Pancreas (tissue), 10 donors: ENCODE data around the gene THRA. TPM values are rescaled to one million over a fixed set of nuclear protein-coding genes. Genes with fewer than 3 reads are reported as not detected.

Source experiments
- ATAC-seq, 4 donors: fragments of 200-7000 bp; cut with Tn5 transposase; one replicate each; pipeline versions ENCODE4 v1.8.0 to v1.9.1; 2020; ENCODE audit warnings: mild to moderate bottlenecking in 4 of 4, moderate library complexity in 4 of 4
- DNase-seq, 6 donors: peaks; one replicate each; pipeline ENCODE4 v3.0.0-alpha.2; 2020
- FAIRE-seq: peaks from 2 replicates; lab custom pipeline; 2012; peaks lifted over from hg19 to GRCh38; lab: Jason Lieb, UNC
- H3K27ac ChIP-seq, 4 donors: fragments of 200-600 bp; sonication (generic); 1 replicate in 3 of 4; 2 replicates in 1 of 4; pipeline versions ENCODE4 v1.5.0 to v1.8.0; 2020
- H3K27me3 ChIP-seq, 4 donors: fragments of 200-600 bp; one replicate each; pipeline ENCODE4 v1.8.0; 2021
- H3K36me3 ChIP-seq, 3 donors: fragments of 200-600 bp; sonication (generic) in 1 of 3; one replicate each; pipeline versions ENCODE4 v1.5.0 to v1.8.0; 2020 to 2021
- H3K4me1 ChIP-seq, 3 donors: fragments of 200-600 bp; one replicate each; pipeline ENCODE4 v1.8.0; 2021
- H3K4me3 ChIP-seq, 4 donors: fragments of 200-600 bp; sonication (generic) in 2 of 4; one replicate each; pipeline versions ENCODE4 v1.5.0 to v1.8.0; 2020 to 2021
- H3K9me3 ChIP-seq, 4 donors: fragments of 200-600 bp; one replicate each; pipeline ENCODE4 v1.8.0; 2021
- WGBS, 2 donors: extraction: QIAGEN DNeasy Blood & Tissue Kit; methylation state at CpG; one replicate each; pipeline ENCODE4 v1.1.7; 2013; 5-methylcytosine and 5-hydroxymethylcytosine counted together
- intact Hi-C, 3 donors: fragments of 100-400 bp; cut with DNase I; formaldehyde crosslinking; loops; one replicate each; pipeline versions ENCODE4 v1.11.1 to v1.14.2; 2022
- polyA plus RNA-seq, 2 donors: library from polyadenylated mRNA; stranded (reverse); fragments of 200-250 nt; gene quantifications; one replicate each; pipeline ENCODE4 v1.2.3, GENCODE V29; 2013
- total RNA-seq, 6 donors: library from RNA; stranded (reverse); fragmentation: NEBNext Ultra II Directional in 4 of 6; extraction: Animal tissue kit (Norgen Biotek cat#: 25700) in 4 of 6; gene quantifications; one replicate each; pipeline versions ENCODE4 v1.2.1 to v1.2.4, GENCODE V29; 2021 to 2023
- TF ChIP-seq, protein P1 (sequence below), 4 donors: fragments of 200-600 bp; sonication (generic) in 3 of 4; IDR thresholded peaks; one replicate each; pipeline versions ENCODE4 v1.5.0 to v1.8.0; 2021; ENCODE audit warnings: antibody characterized with exemption in 4 of 4
- donor health status: healthy with polysubstance abuse.
- donor health status: DM: no; HTN: no; CAD: no; lungs with moderate emphysema.
- donor health status: DM: no; HTN: no; CAD: no.
- donor health status: control.
- donor health status: control.
- donor health status: Bipolar disorder and iron deficiency.
- donor health status: DM: yes; HTN: yes; CAD: no.
- donor health status: DM: no; HTN: no; CAD: no.
- donor health status: DM: no; HTN: no; CAD: no.
- donor health status: DM: yes; HTN: yes; CAD: no.

Gene THRA
- total and polyA plus RNA-seq, 8 donors: 13.8 to 35.7 (median 22.6) TPM

DNA sequence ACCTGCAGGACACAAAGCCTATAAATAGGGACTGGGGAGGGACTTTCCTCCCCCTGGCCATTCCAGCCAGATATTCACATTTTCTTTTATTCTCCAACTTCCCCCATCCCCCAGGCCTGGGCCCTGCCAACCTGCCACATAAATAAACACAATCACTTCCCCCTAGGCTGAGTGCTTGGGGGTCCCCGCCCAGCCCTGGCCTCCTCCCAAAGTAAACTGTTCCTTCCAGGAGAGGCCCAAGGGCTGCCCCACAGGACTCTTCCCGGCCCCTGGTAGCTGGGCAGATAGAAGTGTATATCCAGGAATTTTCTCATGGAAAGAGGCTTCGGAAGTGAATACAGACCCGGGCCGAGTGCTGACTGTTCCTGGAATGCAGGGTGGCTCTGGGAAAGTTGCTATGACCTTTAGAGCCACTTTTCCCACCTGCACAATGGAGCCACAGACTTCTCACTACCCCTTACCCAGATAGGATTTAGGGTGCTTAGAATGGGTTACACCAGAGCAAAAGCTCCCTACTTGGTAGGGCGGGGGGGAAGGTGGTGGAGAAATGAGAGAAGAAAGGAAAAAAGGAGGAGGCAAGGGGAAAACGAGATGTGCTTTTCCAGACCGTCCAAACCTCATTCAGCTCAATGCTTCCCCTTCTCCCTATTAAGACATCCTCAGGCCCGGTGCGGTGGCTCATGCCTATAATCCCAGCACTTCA is 39.0 kb upstream of the THRA start:
- peak overlapping the region in 2 of 4 donors; percentile 11 to 41 for H3K27ac ChIP-seq

DNA sequence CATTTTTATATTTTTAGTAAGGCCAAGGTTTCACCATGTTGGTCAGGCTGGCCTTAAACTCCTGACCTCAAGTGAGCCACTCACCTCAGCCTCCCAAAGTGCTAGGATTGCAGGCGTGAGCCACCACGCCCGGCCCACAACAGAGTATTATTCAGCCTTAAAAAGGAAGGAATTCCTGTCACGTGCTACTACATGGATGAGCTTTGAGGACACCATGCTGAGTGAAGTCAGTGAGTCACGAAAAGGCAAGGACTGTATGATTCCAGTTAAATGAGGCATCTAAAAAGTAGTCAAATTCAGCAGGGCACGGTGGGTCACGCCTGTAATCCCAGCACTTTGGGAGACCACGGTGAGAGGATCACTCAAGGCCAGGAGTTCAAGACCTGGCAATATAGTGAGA is 37.9 kb upstream of the THRA start:
- H3K27me3 ChIP-seq: no peaks in the 10 kb centered on the region
- FAIRE-seq (no peak), DNase-seq (no peak), ATAC-seq (no peak)
- TF ChIP-seq, protein P1, sequence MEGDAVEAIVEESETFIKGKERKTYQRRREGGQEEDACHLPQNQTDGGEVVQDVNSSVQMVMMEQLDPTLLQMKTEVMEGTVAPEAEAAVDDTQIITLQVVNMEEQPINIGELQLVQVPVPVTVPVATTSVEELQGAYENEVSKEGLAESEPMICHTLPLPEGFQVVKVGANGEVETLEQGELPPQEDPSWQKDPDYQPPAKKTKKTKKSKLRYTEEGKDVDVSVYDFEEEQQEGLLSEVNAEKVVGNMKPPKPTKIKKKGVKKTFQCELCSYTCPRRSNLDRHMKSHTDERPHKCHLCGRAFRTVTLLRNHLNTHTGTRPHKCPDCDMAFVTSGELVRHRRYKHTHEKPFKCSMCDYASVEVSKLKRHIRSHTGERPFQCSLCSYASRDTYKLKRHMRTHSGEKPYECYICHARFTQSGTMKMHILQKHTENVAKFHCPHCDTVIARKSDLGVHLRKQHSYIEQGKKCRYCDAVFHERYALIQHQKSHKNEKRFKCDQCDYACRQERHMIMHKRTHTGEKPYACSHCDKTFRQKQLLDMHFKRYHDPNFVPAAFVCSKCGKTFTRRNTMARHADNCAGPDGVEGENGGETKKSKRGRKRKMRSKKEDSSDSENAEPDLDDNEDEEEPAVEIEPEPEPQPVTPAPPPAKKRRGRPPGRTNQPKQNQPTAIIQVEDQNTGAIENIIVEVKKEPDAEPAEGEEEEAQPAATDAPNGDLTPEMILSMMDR (IDR thresholded peaks at IDR 0.05): no peak
- H3K4me1 ChIP-seq: peaks cover 0 to 15% (median 7%) of the 10 kb centered on the region in 3 donors
- H3K9me3 ChIP-seq: no peaks in the 10 kb centered on the region
- H3K27ac ChIP-seq: no peak overlapping the region
- intact Hi-C loops: loop anchor here in 1 of 3 donors (10.0 kb wide), 1 partner anchor 140 kb away; no protein-coding TSS in a partner anchor
- peaks cover 0 to 44% (median 9%) of the 10 kb centered on the region in 3 donors for H3K36me3 ChIP-seq
- WGBS, 2 donors: 92 to 95% methylated on average over 8 of the region's 8 CpGs
- no peak overlapping the region for H3K4me3 ChIP-seq

More for the DNA sequence above, 39.0 kb upstream of the THRA start:
- Histone ChIP-seq H3K27me3 (no peaks in the 10 kb centered on the region), H3K4me1 (peaks cover 0 to 15% (median 7%) of the 10 kb centered on the region in 3 donors), H3K4me3 (no peak overlapping the region), H3K9me3 (no peaks in the 10 kb centered on the region), H3K36me3 (peaks cover 0 to 42% (median 3%) of the 10 kb centered on the region in 3 donors)
- 56 to 63% methylated on average over 10 of the region's 10 CpGs for WGBS, 2 donors
- FAIRE-seq (no peak), DNase-seq (peak in 4 of 6 donors; percentile 46 to 70 (median 58)), ATAC-seq (peak in 3 of 4 donors; percentile 53 to 78 (median 66))
- intact Hi-C loops: loop anchor here in 1 of 3 donors (10.0 kb wide), 1 partner anchor 141 kb away; no protein-coding TSS in a partner anchor
- TF ChIP-seq, protein P1 (IDR thresholded peaks at IDR 0.05): no peak

DNA sequence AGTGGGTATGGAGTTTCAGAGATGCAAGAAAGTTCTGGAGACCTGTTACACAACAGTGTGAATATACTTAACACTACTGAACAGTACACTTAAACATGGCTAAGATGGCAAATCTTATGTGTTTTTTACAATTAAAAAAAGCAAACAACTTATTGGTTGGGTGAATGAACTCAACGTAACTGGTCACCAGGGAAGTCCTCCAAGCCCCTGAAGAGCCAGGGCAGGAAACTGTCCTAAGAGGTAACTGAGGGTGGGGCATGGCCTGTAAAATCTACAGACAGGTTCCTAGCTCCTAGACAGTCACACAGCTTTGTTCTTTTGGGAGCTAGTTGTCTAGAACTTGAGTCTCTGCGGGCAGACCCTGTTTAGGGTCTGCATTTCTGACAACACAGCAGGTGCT is 37.2 kb upstream of the THRA start:
- WGBS, 2 donors: 91 to 93% methylated on average over 2 of the region's 2 CpGs

DNA sequence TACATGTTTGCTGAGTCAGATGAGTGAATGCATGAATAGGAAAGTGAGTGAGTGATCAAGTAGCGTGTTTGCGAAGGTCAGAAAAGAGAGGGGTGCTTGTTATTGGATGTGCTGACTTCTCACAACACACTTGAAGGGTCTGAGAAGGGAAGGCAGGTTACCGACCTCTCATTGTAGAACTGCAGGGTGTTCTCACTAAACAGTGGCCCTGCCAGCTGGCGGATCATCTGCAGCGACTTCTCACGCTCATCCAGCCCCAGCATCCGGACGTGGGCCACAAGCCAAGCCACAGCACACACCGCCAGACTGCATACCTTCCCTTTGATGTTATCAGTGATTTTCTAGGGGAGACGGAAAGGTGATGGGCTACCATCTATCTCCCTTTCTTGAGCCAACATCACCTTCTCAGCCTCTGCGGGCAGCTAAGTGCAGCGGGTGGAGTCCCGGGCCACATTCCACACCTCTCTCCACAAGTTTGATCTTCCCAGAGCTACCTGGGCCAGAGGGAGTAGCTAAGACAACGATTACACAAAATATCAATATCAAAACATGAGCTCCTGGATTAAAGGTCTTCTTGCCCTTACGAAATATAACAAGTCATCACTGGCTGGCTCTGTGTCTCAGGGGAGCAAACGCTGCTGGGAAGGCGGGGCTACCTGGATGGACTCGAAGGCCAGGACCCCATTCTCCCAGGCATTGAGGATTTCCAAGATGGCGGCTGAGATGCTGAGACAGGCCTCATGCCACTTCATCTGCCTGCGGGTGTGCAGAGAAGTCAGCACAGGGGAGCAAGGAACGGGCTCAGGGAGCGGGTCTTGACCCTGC is 36.6 kb upstream of the THRA start:
- TF ChIP-seq, protein P1 (IDR thresholded peaks at IDR 0.05): no peak
- intact Hi-C loops: loop anchor here in 1 of 3 donors (10.0 kb wide), 1 partner anchor 139 kb away; no protein-coding TSS in a partner anchor
- Histone ChIP-seq H3K9me3 (no peaks in the 10 kb centered on the region), H3K4me1 (peaks cover 0 to 17% (median 7%) of the 10 kb centered on the region in 3 donors), H3K27ac (no peak overlapping the region), H3K4me3 (no peak overlapping the region), H3K27me3 (no peaks in the 10 kb centered on the region), H3K36me3 (peaks cover 0 to 42% (median 9%) of the 10 kb centered on the region in 3 donors)
- no peak for ATAC-seq
- no peak for DNase-seq
- 80% methylated on average over 22 of the region's 22 CpGs for WGBS, 2 donors
- FAIRE-seq: no peak

More for the DNA sequence above, 37.2 kb upstream of the THRA start:
- Histone ChIP-seq H3K4me3 (no peak overlapping the region), H3K27ac (no peak overlapping the region), H3K27me3 (no peaks in the 10 kb centered on the region), H3K36me3 (peaks cover 0 to 44% (median 9%) of the 10 kb centered on the region in 3 donors), H3K9me3 (no peaks in the 10 kb centered on the region), H3K4me1 (peaks cover 0 to 15% (median 7%) of the 10 kb centered on the region in 3 donors)
- TF ChIP-seq, protein P1 (IDR thresholded peaks at IDR 0.05): no peak
- ATAC-seq (no peak), DNase-seq (no peak), FAIRE-seq (no peak)
- intact Hi-C loops: loop anchor here in 1 of 3 donors (10.0 kb wide), 1 partner anchor 139 kb away; no protein-coding TSS in a partner anchor
